ENCODE data around the gene LRBA.

Gene LRBA

GRCh38 chr4:150401083-150401687 is 613.9 kb downstream of the LRBA start:
- in situ Hi-C loops (cut with MboI; ENCODE audit: low sequenced_read_pairs, unreplicated experiment): no loop called here
- TF ChIP-seq CTCF (IDR thresholded peaks at IDR 0.05; ENCODE audit: borderline replicate concordance, control extremely low read depth, extremely low read depth, insufficient read depth, missing control alignments): no peak
- DNase-seq (ENCODE audit: low spot score): no peak

DNA sequence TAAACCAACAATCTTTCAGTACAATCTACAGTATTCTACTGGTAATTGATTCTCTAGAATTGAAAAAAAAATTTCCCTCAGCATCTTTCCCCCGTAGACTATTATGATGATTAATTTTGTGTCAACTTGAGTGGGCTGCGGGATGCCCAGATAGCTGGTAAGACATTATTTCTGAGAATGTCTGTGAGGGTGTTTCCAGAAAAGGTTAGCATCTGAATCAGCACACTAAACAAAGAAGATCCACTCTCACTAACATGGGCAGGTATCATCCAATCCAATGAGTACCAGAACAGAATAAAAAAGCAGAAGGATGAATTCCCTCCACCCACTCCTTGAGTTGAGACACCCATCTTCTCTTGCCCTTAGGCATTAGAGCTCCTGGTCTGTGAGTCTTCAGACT is 619.2 kb downstream of the LRBA start:
- in situ Hi-C loops (cut with MboI; ENCODE audit: low sequenced_read_pairs, unreplicated experiment): no loop called here
- TF ChIP-seq CTCF (IDR thresholded peaks at IDR 0.05; ENCODE audit: borderline replicate concordance, control extremely low read depth, extremely low read depth, insufficient read depth, missing control alignments): no peak
- DNase-seq (ENCODE audit: low spot score): no peak

GRCh38 chr4:150394046-150394445 is 621.0 kb downstream of the LRBA start:
- in situ Hi-C loops (cut with MboI; ENCODE audit: low sequenced_read_pairs, unreplicated experiment): no loop called here
- TF ChIP-seq CTCF (IDR thresholded peaks at IDR 0.05; ENCODE audit: borderline replicate concordance, control extremely low read depth, extremely low read depth, insufficient read depth, missing control alignments): no peak
- no peak for DNase-seq (ENCODE audit: low spot score)

DNA sequence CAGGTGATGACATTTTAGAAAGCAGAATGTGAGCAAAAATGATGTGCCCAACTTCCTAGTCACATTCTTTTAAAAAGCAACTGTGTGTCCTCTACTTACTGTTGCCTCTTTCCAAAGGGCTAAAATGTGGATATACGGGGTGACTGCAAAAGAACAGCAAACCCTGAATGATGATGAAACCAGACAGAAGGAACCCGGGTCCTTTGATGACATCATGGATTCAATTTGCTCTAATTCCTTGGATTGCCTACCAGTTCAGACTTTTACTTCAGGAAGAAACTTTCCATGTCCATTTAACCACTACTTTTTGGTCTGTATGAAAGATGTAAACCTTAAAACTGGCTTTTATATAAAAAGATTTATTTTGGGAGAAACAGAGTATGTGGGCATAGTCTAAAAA is 624.0 kb downstream of the LRBA start:
- DNase-seq (ENCODE audit: low spot score): no peak
- in situ Hi-C loops (cut with MboI; ENCODE audit: low sequenced_read_pairs, unreplicated experiment): no loop called here
- TF ChIP-seq CTCF (IDR thresholded peaks at IDR 0.05; ENCODE audit: borderline replicate concordance, control extremely low read depth, extremely low read depth, insufficient read depth, missing control alignments): no peak

GRCh38 chr4:150390531-150390910 is 624.6 kb downstream of the LRBA start:
- no peak for DNase-seq (ENCODE audit: low spot score)
- no peak for TF ChIP-seq CTCF (IDR thresholded peaks at IDR 0.05; ENCODE audit: borderline replicate concordance, control extremely low read depth, extremely low read depth, insufficient read depth, missing control alignments)
- in situ Hi-C loops (cut with MboI; ENCODE audit: low sequenced_read_pairs, unreplicated experiment): no loop called here

DNA sequence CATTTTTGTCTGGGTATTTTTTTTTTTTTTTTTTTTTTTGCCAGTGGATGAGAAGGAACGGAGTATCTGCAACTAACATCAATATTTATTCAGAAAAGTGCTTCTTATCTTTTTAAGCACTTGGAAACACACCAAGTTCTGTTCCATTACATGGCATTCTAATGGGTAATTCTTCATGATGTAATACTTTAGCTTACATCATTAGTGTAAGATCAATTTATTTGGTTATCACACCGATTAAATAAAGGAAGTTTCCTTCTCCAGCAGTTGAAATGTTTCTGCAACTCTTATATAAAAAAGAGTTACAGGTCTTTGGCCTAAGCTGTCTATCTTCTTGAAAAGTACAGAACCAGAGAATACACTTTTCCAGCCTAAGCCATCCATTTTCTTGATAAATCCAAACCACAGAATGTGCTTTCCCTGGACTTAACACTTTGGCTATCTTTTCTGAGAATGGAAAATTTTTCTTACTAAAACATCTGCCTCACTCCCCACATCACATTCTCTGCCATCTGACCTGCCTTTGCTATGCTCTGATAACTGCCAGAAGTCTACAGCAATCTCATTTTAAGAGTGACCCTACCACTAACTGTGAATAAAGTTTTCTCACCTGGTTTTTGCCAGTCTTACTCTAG is 625.1 kb downstream of the LRBA start:
- TF ChIP-seq CTCF (IDR thresholded peaks at IDR 0.05; ENCODE audit: borderline replicate concordance, control extremely low read depth, extremely low read depth, insufficient read depth, missing control alignments): no peak
- DNase-seq (ENCODE audit: low spot score): no peak
- in situ Hi-C loops (cut with MboI; ENCODE audit: low sequenced_read_pairs, unreplicated experiment): no loop called here
